Glomerular endothelial cell (primary cell): ENCODE data around the gene PLCB4. TPM values are rescaled to one million over a fixed set of nuclear protein-coding genes. Genes with fewer than 3 reads are reported as not detected.

ENCODE experiments used
- DNase-seq: peaks from one replicate; pipeline ENCODE4 v3.0.0-alpha.2; 2011; ENCODE audit warnings: low read depth, low spot score; ENCODE audit errors: extremely low read depth
- total RNA-seq: library from RNA; depleted of rRNA; stranded (reverse); fragments of >200 nt; gene quantifications from 2 replicates; pipeline ENCODE4 v1.2.3, GENCODE V29; 2015

PLCB4 gene
- total RNA-seq, 1 donor from 2014 or later: 4.3 TPM

DNA sequence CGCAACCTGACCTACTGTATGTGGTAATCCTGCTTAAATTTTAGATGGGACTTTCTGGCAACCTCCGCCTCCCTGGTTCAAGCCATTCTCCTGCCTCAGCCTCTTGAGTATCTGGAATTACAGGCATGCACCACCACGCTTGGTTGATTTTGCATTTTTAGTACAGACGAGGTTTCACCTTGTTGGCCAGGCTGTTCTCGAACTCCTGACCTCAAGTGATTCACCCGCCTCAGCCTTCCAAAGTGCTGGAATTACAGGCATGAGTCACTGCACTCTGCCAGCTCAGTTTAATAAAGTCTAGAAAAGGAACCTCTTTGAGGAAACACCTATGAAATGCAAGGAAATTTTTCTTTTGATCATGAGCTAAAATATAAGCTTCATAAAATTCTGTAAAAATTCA, 9.0 kb upstream of the PLCB4 start:
- DNase-seq: no peak

DNA sequence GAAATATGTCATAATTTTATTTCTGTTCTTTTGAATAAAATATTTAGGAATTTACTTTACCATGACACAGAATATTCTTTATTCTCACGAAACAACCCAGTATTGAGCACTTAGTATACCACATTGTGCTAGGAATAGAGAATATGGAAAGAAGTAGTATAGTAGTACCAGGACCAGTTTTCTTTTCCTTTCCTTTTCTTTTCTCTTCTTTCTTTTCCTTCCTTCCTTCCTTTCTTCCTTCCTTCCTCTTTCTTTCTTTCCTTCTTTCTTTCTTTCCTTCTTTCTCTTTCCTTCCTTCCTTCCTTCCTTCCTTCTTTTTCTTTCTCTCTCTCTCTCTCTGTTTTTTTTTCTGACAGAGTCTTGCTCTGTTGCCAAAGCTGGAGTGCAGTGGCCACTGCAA, 7.5 kb upstream of the PLCB4 start:
- DNase-seq: no peak

DNA sequence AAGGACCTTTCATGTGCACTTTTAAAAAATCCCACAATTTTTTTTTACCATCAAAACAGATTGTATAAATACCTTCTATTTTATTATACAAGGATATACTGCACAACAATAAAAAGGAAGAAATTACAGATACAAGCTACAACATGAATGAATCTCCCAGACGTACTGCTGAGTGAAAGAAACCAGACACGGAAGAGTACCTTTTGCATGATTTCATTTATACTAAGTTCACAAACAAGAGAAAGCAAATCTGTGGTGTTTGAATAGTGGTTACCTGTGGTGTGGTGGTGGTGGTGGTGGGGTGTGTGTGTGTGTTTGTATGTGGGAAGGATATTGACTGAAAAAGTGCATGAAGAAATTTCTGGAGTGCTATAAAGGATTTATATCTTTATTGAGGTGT, 6.8 kb upstream of the PLCB4 start:
- DNase-seq: no peak

DNA sequence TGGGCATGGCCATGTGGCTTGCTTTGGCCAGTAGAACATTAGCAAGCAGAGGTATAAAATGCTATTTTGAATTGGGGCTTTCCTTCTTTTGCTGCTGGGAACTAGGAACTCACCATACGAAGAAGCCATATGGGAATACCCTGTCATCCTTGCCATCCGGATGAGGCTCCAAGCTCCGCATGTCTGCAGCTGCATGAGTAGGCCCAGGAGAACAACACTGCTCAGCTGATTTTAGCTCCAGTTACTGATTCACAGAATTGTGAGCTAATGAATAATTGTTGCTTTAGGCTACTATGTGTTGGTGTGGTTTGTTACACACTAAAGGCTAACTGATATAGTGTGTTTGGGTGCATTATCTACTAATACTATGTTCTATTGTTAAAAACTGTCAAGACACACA, 2.7 kb upstream of the PLCB4 start:
- no peak for DNase-seq

GRCh38 chr20:9068233-9068801, 570 bp upstream of the PLCB4 start:
- DNase-seq: no peak

DNA sequence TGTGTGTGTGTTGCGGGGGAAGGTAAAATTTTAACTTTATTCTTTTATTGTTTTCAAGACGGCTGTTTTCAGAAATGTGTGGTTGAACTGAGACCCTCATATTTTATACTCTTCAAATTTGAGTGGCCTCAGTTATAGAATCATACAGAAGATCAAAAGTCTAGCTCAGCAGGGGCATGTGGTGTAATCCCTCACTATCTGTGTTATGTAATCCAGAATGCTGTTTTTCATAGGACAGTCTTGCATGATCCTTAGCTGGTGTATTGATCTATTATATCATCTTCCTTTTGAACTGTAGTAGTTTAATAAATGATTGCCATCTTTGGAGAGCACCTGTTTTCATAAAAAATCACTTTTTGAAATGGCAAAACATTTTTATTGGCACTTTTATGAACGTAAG, 1.4 kb downstream of the PLCB4 start:
- DNase-seq: no peak

- DNase-seq: no peak
Observed at GRCh38 chr20:9071976-9072726, 3.3 kb downstream of the PLCB4 start.

DNA sequence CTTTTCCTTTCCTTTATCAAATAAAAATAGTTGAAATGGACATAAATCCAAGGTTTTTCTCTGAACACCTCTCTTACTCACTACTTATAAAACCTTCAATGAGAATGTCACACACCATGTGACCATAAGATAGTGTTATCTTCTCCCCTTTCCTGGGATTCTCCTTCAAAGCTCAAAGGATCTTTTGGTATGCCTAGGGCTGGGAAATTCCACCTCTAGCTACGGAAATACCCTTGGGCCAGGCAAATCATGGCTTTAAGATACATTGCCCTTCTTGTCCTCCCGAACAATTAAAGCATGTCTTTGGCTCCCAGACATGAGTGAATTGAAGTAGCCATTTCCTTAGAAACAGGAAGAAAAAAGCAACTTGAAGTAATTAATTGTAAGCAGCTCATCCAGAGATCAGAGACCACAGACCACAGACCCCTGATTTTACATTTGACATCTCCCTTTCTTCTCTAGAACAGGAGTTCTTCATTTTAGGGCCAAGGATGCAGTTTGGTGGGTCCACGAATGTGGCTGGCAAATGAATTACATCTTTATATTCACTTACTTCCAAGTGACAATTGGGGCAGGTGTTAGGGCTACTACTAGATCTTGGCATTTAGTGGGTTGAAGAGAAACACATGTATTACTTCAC, 4.1 kb downstream of the PLCB4 start:
- DNase-seq: no peak

GRCh38 chr20:9075264-9076095, 6.6 kb downstream of the PLCB4 start:
- no peak for DNase-seq

- no peak for DNase-seq
Observed at GRCh38 chr20:9076440-9076839, 7.6 kb downstream of the PLCB4 start.

- DNase-seq: no peak
Observed at GRCh38 chr20:9078826-9079731, 10.2 kb downstream of the PLCB4 start.

GRCh38 chr20:9081423-9081966, 12.6 kb downstream of the PLCB4 start:
- no peak for DNase-seq

GRCh38 chr20:9082741-9083140, 13.9 kb downstream of the PLCB4 start:
- no peak for DNase-seq

GRCh38 chr20:9087531-9088217, 18.8 kb downstream of the PLCB4 start:
- DNase-seq: no peak

DNA sequence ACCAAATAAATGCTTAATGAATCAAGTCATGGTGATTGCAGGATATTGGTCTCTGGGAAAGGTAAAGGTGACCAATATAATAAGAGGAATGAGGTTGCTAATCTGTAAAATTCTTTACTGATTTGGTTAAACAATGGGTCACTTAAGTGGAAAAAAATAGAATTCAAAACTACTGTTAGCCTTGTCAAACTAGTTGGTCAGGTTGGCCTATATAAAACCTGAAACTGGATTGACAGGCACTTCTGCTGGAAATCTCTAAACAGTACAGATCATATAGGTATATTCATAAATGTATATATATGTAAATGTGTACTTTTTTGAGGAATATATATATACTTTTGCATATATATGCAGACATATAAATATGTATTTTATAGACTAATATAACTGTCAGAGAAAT, 19.7 kb downstream of the PLCB4 start:
- no peak for DNase-seq

DNA sequence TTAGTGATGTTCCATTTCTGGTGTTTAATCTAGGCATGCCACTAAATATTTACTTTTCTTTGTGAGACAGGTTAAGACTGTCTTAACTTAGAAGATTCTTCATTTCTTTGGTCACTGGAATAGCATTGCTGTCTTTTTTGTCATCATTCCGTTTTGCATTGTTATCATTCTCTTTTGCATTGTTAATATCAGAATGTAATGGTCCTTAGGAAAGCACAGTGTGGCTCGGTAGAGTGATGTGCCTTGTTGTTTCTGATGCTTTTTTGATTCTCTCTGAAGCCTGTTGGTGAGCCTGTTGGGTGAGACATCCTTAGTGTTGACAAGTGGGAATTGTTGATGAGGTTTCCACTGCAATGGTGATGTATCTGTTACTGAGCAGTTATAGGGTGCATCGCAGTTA, 23.2 kb downstream of the PLCB4 start:
- no peak for DNase-seq

DNA sequence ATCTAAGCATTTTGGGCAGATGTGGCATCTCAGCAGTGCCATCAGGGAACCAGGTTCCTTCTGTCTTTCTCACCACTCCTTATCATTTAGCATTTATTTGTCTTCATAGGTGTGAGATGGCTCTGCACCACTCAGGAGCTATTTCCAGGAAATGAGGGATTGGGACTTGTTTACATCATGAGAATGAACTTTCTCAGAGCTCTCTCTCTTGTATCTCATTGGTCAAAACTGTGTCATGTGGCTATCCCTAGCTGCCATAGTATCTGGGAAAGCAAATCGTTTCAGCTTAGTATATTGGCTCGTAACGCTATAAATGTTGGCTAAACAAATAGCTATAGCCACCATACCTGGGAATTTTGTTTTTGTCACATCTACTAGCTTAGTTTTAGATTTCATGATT, 23.8 kb downstream of the PLCB4 start:
- DNase-seq: no peak

DNA sequence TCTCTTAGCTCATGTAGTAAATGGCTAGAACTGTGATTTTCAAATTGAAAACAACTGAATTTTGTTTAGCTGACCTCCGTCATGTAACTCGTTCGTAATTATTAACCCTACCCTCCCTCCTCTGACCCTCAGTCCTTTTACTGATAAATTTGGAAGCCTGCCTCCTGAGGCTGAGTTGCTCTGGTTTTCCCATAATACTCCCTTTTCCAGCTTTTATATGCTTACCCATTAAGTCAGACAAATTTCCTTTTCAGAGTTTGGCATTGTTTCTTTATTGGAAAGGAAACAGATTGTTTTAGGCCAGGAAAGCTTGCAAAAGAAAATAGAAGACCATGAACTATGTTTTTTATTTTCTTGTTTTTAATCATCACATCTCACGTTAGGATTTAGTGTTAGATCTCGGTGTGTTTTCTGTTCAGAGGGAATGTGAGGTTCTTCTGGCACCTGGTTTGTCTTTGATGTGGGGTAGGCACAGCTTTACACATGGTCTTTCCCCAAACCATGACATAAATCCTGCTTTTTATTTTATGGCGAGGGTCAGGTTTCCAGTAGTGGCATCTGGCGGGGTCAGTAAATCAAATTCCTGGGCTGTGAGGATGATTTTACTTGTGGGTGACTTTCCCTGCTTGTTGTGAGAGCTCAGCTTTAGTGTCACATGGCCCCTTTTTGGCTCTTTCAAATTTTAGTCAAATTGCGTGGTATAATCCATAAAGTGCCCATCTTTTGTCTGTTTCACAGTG, 24.5 kb downstream of the PLCB4 start:
- DNase-seq: no peak

DNA sequence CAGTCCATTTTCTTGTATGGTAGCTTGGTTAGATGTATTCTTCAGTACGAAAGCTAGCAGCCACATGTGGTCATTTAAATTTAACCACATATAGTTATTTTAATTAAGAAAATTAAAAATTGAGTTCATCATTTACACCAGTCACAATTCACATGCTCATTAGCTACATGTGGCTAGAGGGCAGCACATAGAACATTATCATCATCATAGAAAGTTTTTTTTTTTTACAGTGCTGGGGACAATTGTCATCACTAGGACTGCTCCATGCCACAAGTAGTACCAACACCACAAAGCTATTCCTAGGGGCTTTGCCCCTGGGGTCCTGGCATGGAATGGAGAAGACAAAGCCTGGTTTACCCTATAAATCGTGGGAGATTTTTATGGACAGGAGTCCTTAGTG, 30.5 kb downstream of the PLCB4 start:
- DNase-seq: no peak
